HG03280 (cell line): Measurements from ENCODE around the gene ABHD2.
"Not testable (repeated sequence)": the region's sequence is repeated elsewhere in the genome, so short reads cannot be mapped to it uniquely, and the experiment has no call there.

Experiments
- ATAC-seq: cut with Tn5 transposase; IDR thresholded peaks from one replicate; pipeline ENCODE4 v1.9.1; 2021; ENCODE audit warnings: mild to moderate bottlenecking, moderate library complexity; ENCODE audit not compliant: unreplicated experiment

ABHD2 gene

GRCh38 chr15:89074402-89075012 lies 13.7 kb upstream of the ABHD2 start:
- no peak for ATAC-seq

- no peak for ATAC-seq
These were observed 13.1 kb upstream of the ABHD2 start for GRCh38 chr15:89075101-89075640.

- ATAC-seq, result no peak
These were observed 12.4 kb upstream of the ABHD2 start for GRCh38 chr15:89075846-89076245.

GRCh38 chr15:89077750-89078149 lies 10.5 kb upstream of the ABHD2 start:
- ATAC-seq, result no peak

- ATAC-seq, result no peak
These were observed 9.1 kb upstream of the ABHD2 start for GRCh38 chr15:89078851-89079810.

GRCh38 chr15:89081878-89082277 lies 6.4 kb upstream of the ABHD2 start:
- no peak for ATAC-seq

- no peak for ATAC-seq
These were observed 5.0 kb upstream of the ABHD2 start for GRCh38 chr15:89083246-89083645.

- ATAC-seq, result no peak
These were observed 2.8 kb upstream of the ABHD2 start for GRCh38 chr15:89085289-89085926.

- ATAC-seq, result not testable (repeated sequence)
These were observed 2.3 kb upstream of the ABHD2 start for GRCh38 chr15:89085933-89086332.

GRCh38 chr15:89086390-89086789 lies 1.9 kb upstream of the ABHD2 start:
- ATAC-seq, result not testable (repeated sequence)

GRCh38 chr15:89087161-89087829 lies 961 bp upstream of the ABHD2 start:
- no peak for ATAC-seq

- ATAC-seq, result no peak
These were observed 504 bp downstream of the ABHD2 start for GRCh38 chr15:89088605-89089315.

GRCh38 chr15:89089316-89090230 lies 1.3 kb downstream of the ABHD2 start:
- ATAC-seq, result no peak

- ATAC-seq, result no peak
These were observed 2.8 kb downstream of the ABHD2 start for GRCh38 chr15:89090791-89091626.

GRCh38 chr15:89091627-89092220 lies 3.5 kb downstream of the ABHD2 start:
- no peak for ATAC-seq

GRCh38 chr15:89093509-89093908 lies 5.3 kb downstream of the ABHD2 start:
- ATAC-seq, result no peak

- no peak for ATAC-seq
These were observed 6.8 kb downstream of the ABHD2 start for GRCh38 chr15:89095073-89095472.

- no peak for ATAC-seq
These were observed 7.3 kb downstream of the ABHD2 start for GRCh38 chr15:89095556-89095955.
